Measurements from ENCODE around the gene SORCS1.

Gene SORCS1

GRCh38 chr10:106825576-106826364, 338.7 kb downstream of the SORCS1 start:
- DNase-seq, result no peak

- no peak for DNase-seq
Measured at GRCh38 chr10:106820579-106820978, 343.9 kb downstream of the SORCS1 start.

DNA sequence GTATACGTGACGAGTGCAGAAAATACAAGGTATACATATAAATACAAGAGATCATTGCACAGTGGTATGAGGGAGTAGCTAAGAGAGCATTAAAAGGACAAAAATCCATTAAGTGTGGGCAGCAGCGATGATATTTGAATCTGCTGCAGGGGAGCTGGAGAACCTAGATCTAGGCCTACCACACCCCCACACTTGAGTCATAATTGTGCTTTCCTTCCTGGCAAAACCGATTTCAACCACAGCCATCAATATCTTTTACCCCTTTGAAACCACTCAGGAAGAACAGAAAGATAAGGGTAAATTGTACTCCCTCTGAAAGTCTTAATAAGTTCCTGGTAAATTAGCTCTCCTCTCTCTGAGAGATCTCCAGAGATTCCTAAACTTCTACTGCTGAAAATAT, 345.0 kb downstream of the SORCS1 start:
- DNase-seq, result no peak

DNA sequence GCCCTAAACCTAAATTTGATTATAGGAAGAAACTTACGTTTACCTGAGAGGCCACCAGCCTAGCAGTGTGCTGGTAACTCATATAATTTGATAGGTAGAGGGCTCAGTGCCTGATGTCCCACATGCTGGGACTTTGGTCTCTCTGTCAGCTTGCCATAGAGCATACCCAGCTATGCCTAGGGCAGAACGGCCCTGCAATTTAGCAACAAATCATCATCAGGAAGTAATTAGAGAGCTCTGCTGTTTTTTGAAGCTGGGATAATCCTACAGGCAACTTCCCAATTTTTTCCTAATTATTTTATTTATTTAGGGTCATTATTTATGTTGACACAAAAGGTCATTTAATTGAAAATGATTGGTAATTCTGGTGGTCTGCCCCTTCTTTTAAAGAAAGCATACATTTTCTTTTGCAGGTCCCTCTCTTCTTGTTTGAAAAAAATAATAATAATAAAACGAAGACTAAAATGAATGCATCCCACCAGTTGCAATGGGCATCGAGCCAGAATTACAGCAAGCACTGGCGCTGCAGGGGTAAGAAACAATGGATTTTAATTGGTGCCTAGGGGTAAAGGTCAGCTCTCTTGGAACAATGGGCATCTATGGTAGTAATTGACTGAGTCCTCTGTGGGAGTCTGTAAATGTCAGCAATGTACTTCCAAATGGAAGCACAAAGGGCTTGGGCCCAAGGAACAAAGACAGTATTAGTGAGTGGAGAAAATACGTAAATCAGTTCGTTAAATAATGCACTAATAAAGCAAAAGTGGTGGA, 348.0 kb downstream of the SORCS1 start:
- peak in 1 of 56 donors; percentile 4 for DNase-seq

DNA sequence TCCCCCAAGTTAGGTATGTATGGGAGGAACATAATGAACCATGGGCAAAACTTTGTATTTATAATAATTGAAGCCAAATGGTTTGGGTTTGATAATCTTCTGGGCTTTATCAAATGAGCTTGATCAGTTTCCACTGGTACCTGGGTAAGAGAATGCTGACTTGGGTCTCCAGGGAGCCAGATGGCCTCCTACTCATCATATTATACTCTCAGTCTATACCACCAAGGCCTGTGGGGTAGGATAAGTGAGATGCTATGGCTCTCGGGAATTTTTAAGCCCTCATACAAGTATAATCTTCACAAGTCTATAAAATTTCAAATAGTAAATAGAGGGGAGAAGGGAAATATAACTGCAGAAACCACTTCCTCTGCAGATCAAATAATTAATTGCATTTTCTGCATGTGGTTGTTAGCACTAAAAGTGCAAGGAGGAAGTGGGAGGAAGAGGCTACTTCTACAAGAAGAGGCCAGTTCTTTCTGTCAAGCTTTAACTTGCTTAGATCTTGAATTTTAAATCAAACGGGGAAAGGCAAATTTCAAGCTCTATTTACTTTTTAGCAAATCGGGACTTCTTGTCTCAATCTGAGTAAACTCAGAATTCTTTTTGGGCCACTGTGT, 349.0 kb downstream of the SORCS1 start:
- DNase-seq, result no peak

DNA sequence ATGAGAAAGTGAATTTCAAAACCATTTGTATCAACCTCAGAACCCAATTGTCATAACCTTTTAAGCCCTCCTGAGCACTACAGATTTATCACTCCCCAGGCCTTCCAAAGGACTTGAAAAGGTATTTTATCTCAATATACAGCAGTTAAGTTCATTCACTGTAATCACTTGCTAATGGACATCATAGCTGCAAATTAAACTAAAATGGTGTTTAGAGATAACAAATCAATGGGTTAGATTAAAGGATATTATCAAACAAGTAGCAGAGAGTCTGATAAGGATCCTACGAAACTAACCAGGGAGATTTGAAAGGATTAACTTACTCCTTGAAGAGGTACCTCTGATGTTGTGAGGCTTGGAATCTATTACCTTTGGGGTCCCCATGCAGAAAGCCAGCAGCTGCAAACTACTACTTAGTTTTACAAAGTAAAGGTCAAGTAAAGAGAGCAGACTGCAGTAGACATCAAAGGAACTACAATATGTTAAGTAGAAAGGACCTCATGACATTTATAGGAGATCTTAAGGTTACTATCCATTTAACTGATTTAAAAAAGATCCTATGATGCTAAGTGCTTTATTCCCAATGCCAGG, 359.4 kb downstream of the SORCS1 start:
- no peak for DNase-seq

DNA sequence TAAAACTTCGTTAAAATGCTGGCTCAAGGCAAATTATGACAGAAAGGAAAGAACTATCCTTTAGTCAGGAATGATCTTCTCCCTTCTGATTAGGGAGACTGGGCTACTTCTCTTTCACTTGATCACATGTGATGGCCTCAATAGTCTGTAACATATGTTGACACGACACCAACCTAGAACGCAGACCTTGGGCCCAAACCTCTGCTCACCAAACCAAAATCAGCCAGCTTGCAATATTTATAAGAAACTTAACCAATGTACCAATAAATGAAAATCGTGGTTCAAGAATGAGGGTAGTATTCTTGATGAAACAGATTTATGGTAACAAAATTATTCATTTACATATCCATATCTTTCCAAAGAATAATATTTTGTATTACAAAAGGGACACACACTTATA, 361.6 kb downstream of the SORCS1 start:
- no peak for DNase-seq

DNA sequence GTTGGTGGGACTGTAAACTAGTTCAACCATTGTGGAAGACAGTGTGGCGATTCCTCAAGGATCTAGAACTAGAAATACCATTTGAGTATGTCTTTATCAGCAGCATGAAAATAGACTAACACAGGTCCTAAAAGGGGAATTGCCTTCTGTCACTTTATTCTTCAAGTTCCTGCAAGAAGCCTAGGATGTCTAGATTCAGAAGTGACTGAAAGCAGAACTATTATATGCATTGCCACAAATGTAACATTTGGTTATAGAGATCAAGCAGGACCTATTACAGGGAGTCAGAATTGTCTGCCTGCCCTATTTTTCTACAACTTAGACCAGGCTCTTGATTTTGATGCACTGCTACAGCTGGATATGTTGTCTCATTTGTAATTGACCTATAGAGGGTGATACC, 364.7 kb downstream of the SORCS1 start:
- DNase-seq, result no peak

DNA sequence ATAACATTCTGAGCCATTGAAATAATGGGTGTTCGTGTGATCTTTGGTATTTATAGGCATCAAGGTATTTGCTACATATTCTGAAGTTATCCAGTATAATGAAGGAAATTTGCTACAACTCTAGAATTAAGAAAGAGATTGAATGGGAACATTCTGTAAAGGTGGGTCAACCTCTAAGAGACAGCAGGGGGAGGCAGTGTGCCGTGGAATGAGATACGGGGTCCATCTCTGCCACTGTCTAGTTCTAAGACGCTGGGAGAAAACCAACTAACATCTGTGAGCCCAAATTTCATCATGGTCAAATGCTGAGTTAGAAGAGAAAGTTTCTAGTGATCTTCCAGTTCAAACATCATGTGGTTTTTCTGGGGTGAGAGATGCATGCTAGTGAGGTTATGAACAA, 368.9 kb downstream of the SORCS1 start:
- DNase-seq, result peak in 18 of 56 donors; percentile 0 to 53 (median 4)

- no peak for DNase-seq
Measured at GRCh38 chr10:106793617-106794016, 370.9 kb downstream of the SORCS1 start.

- no peak for DNase-seq
Measured at GRCh38 chr10:106789623-106790022, 374.9 kb downstream of the SORCS1 start.

DNA sequence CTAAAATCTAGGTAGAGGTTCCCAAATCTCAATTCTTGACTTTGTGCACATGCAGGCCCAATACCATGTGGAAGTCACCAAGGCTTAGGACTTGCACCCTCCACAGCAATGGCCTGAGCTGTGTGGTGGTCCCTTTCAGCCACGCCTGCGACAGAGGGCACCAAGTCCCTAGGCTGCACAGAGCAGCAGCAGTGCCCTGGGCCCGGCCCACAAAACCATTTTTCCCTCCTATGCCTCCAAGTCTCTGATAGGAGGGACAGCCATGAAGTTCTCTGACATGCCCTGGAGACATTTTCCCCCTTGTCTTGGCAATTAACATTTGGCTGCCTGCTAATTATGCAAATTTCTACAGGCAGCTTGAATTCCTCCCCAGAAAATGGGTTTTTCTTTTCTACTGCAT, 375.5 kb downstream of the SORCS1 start:
- no peak for DNase-seq

- DNase-seq, result no peak
Measured at GRCh38 chr10:106785528-106785927, 379.0 kb downstream of the SORCS1 start.

GRCh38 chr10:106780632-106781031, 383.9 kb downstream of the SORCS1 start:
- no peak for DNase-seq

DNA sequence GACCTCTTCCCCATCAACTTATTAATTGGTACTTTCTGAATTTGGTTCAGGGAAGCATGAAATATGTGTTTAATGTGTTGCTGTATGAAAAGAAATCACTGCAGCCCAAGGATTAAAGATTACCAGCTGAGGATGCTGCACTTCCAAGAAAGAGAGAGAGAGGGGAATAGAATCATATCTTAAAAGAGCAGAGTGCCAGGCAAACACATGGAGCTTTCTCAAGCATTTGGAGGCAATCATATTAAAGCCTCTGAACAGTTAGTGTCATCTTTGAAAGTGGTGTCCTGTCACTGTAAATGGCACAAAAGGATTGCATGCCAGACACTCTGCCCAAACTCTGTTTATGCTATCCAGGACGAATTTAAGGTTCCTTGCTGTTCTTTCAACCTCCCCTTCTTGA, 386.7 kb downstream of the SORCS1 start:
- DNase-seq, result no peak

DNA sequence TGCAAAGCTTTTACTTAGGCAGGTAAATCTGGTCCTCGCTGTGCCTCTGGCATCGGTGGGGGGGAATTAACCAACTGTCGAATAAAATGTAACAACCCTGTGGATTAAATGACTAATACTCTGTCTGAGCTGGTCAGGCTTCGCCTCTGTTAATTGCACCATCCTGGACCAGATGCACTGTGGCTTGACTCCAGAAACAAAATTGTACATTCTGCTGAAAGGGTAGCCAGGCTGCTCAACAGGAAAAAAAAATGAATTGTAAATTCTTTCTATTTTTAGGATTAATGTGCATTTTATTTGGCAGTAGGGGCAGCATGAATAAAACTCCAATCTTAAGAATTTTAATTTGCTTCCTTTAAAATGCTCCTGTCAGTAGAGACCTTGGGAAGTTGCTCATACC, 389.4 kb downstream of the SORCS1 start:
- no peak for DNase-seq

DNA sequence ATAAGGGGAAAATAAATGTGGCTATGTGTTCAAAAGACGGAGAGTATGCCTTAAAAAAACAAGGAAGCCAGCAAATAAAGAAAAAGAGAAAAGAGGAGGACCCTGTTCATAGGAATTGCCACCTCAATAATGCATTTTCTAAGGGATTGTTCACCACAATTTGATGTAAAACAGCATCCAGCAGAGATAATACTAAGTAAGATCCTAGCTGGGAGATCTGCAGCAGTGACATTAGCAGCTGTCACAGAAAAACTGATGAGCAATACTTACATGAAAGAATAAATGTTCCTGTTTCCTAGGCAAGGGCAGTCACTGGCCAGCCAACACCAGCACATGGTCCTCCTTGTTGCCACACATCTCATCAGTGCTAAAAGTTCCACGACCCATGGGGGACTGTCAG, 391.5 kb downstream of the SORCS1 start:
- no peak for DNase-seq

DNA sequence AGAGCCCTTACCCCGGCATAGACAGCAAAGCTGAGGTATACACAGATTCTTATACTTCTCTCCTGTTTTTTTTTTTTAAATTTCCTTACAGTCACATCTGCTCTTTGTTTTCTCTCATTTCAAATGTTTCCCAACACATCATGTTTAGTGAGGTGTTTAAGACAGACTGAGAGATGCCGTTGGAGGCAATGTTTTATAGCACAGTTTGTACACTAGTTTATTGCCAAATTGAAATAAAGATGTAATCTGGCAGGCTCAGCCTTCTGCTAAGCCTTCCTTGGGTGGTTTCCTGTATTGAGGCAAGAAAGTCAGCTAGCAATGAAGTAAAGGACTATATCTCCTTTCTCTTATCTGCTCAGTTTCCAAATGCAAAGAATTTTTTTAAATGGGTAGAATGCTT, 393.4 kb downstream of the SORCS1 start:
- DNase-seq, result no peak

DNA sequence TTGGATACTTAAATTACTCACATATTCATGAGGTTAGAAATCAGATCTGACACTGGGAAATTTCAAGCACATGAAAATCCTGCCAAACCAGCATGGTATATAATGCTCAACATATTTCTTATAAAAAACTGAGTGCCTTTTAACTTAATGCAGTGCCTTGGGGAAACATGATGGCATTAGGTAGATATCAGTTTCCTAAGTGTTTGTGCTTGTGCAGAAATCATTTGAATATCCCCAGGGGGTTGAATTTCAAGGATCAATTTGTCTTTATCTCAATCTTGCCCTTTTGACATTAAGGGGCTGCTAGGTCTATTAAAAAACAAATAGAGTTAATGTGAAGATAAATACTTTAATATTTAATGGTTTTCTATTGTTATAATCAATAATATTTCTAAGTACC, 396.3 kb downstream of the SORCS1 start:
- no peak for DNase-seq

- DNase-seq, result no peak
Measured at GRCh38 chr10:106765928-106766327, 398.6 kb downstream of the SORCS1 start.

- DNase-seq, result no peak
Measured at GRCh38 chr10:106765241-106765754, 399.2 kb downstream of the SORCS1 start.

GRCh38 chr10:106764360-106764759, 400.1 kb downstream of the SORCS1 start:
- DNase-seq, result no peak

All from amygdala (tissue), 56 donors.